Activated CD4-positive, alpha-beta memory T cell treated with anti-CD3 and anti-CD28 coated beads, Interleukin-2, amount 10 ng/mL, durations not matched to agents 7 days and 5 days (primary cell): Measurements from ENCODE around the gene VWA3A. TPM values are rescaled to one million over a fixed set of nuclear protein-coding genes. Genes with fewer than 3 reads are reported as not detected.
A peak's percentile ranks its signal among the peaks of the same experiment; 100 is the strongest.

Experiments used
- CTCF ChIA-PET: fragments of 350-600 bp; sonication (Branson Sonifier 250); formaldehyde crosslinking; loops from one replicate; lab custom pipeline; 2021; ENCODE audit warnings: antibody characterized with exemption, inconsistent platforms; lab: Charles Lee
- POLR2A ChIA-PET: fragments of 350-600 bp; sonication (Branson Sonifier 250); formaldehyde crosslinking; loops from one replicate; lab custom pipeline; 2021; ENCODE audit warnings: antibody characterized with exemption; lab: Charles Lee
- DNase-seq: peaks from one replicate; pipeline ENCODE4 v3.0.0-alpha.2; 2020
- H3K27ac Mint-ChIP-seq: one replicate; pipeline ENCODE4 v1.8.0; 2021; ENCODE audit warnings: mild to moderate bottlenecking, mixed read lengths
- H3K27me3 Mint-ChIP-seq: one replicate; pipeline ENCODE4 v1.8.0; 2021; ENCODE audit warnings: mixed read lengths
- H3K36me3 Mint-ChIP-seq: one replicate; pipeline ENCODE4 v1.8.0; 2021; ENCODE audit warnings: low read depth, mixed read lengths
- H3K4me1 Mint-ChIP-seq: one replicate; pipeline ENCODE4 v1.8.0; 2021; ENCODE audit warnings: mixed read lengths
- H3K4me3 Mint-ChIP-seq: one replicate; pipeline ENCODE4 v1.8.0; 2021; ENCODE audit warnings: mild to moderate bottlenecking, mixed read lengths
- H3K9me3 Mint-ChIP-seq: one replicate; pipeline ENCODE4 v1.8.0; 2021; ENCODE audit warnings: mixed read lengths
- total RNA-seq, 2 experiments: library from RNA; stranded (reverse); gene quantifications; one replicate each; pipeline ENCODE4 v1.2.3, GENCODE V29; 2021

The VWA3A gene
- total RNA-seq, 2 experiments from 2014 or later = 0.18 TPM; not detected in 1

- DNase-seq = no peak
- Mint-ChIP-seq H3K4me1 (peaks cover 40% of the 10 kb centered on the region), H3K9me3 (peaks cover 2% of the 10 kb centered on the region), H3K27me3 (no peaks in the 10 kb centered on the region), H3K27ac (peak overlapping the region; percentile 78), H3K4me3 (peak overlapping the region; percentile 99), H3K36me3 (peaks cover 8% of the 10 kb centered on the region)
- ChIA-PET POLR2A (interaction anchor here (0.6 to 4.9 kb wide), 10 partner anchors 9 to 253 kb away, joined by 3 to 49 read pairs (median 4); partner anchors contain the start of genes POLR3E and UQCRC2), CTCF (interaction anchor here (0.8 to 7.5 kb wide), 14 partner anchors 10 to 116 kb away, joined by 3 to 81 read pairs (median 4); partner anchors contain the start of gene POLR3E)
Measured at GRCh38 chr16:22205577-22206012, 113.3 kb downstream of the VWA3A start.

GRCh38 chr16:22206013-22206841 is 113.9 kb downstream of the VWA3A start, which contains the start of gene EEF2K:
EEF2K (plus strand) TSS chr16:22206278; CDS start chr16:22225730, 19,452 bp downstream.
- POLR2A ChIA-PET = interaction anchor here (0.6 to 4.9 kb wide), 13 partner anchors 10 to 253 kb away, joined by 3 to 49 read pairs (median 4); partner anchors contain the start of genes POLR3E and UQCRC2
- peak; percentile 89 for DNase-seq
- peaks cover 2% of the 10 kb centered on the region for H3K9me3 Mint-ChIP-seq

More at GRCh38 chr16:22206013-22206841, 113.9 kb downstream of the VWA3A start, which contains the start of gene EEF2K:
- H3K27me3 Mint-ChIP-seq = no peaks in the 10 kb centered on the region
- H3K27ac Mint-ChIP-seq = peak within 1 kb of the TSS; percentile 83
- peaks cover 44% of the 10 kb centered on the region for H3K4me1 Mint-ChIP-seq
- H3K36me3 Mint-ChIP-seq = peaks cover 15% of the 10 kb centered on the region
- H3K4me3 Mint-ChIP-seq = peak within 1 kb of the TSS; percentile 99
- CTCF ChIA-PET = interaction anchor here (0.8 to 7.5 kb wide), 14 partner anchors 8 to 115 kb away, joined by 3 to 81 read pairs (median 4); partner anchors contain the start of gene POLR3E

Other genes with a start within 250 kb of the VWA3A start
- 100 to 1,000 TPM in 1 of 2 experiments, 10 to 100 TPM in 1; 96.4 to 108 TPM for gene NPIPB4, start 234.8 kb upstream of the VWA3A start, total RNA-seq
- gene UQCRC2, start 139.2 kb upstream of the VWA3A start, total RNA-seq = 100 to 1,000 TPM; 216 to 225 TPM
- gene PDZD9, start 91.4 kb upstream of the VWA3A start, total RNA-seq = not detected
- 10 to 100 TPM; 12.1 to 13.0 TPM for gene MOSMO, start 84.4 kb upstream of the VWA3A start, total RNA-seq
- not detected for gene SDR42E2, start 70.0 kb downstream of the VWA3A start, total RNA-seq
- gene EEF2K, start 113.7 kb downstream of the VWA3A start, total RNA-seq = 10 to 100 TPM; 22.1 to 24.8 TPM
- 10 to 100 TPM; 50.7 TPM for gene POLR3E, start 204.9 kb downstream of the VWA3A start, total RNA-seq